HCT116 (cell line): Measurements from ENCODE around the gene RXRA. TPM values are rescaled to one million over a fixed set of nuclear protein-coding genes. Genes with fewer than 3 reads are reported as not detected.

Source experiments
- ATAC-seq: fragments of 200-7000 bp; cut with Tn5 transposase; 2 replicates; pipeline ENCODE4 v1.9.1; 2020; ENCODE audit warnings: mild to moderate bottlenecking, moderate library complexity
- BruUV-seq: library from RNA; stranded (reverse); fragments of 400-500 nt; replicated peaks from 2 replicates; lab custom pipeline; 2021; lab: Mats Ljungman, UMichigan
- CTCF ChIA-PET: fragments of 300-600 bp; sonication (Branson Sonifier 250); formaldehyde crosslinking; loops from one replicate; lab custom pipeline; 2021; ENCODE audit warnings: antibody characterized with exemption; lab: Charles Lee
- POLR2A ChIA-PET: fragments of 300-600, 350-600 bp; sonication (Branson Sonifier 250); formaldehyde crosslinking; loops from one replicate; lab custom pipeline; 2021; ENCODE audit warnings: antibody characterized with exemption; lab: Charles Lee
- RAD21 ChIA-PET, 2 experiments: fragments of 300-600 bp; sonication (Branson Sonifier 250); formaldehyde crosslinking; loops; one replicate each; lab custom pipeline; 2023; ENCODE audit warnings: low total read pairs in 2 of 2; ENCODE audit not compliant: uncharacterized antibody in 2 of 2, unreplicated experiment in 2 of 2, low non-redundant PET in 1 of 2; lab: Charles Lee
- DNase-seq: peaks from one replicate; pipeline ENCODE4 v3.0.0-alpha.2; 2010; ENCODE audit warnings: low read depth, low spot score
- H2AFZ ChIP-seq: fragments of 200-600 bp; shearing (Covaris generic), sonication (generic); 2 replicates; pipeline ENCODE4 v1.6.1; 2017; ENCODE audit warnings: low read depth, mixed run types, mixed read lengths, antibody characterized with exemption, low read length; ENCODE audit not compliant: poor library complexity, severe bottlenecking
- H3K27ac ChIP-seq: 2 replicates; pipeline ENCODE4 v1.5.1; 2012; ENCODE audit warnings: low read depth, low read length
- H3K27me3 ChIP-seq: fragments of 200-600 bp; sonication (generic); 2 replicates; pipeline ENCODE4 v1.6.1; 2016; ENCODE audit warnings: mixed run types, low read length, mixed read lengths; ENCODE audit not compliant: insufficient read depth
- H3K36me3 ChIP-seq, 2 experiments: fragments of 200-500 bp in 1 of 2; fragments of 200-600 bp in 1 of 2; sonication (Bioruptor generic) in 1 of 2; sonication (generic) in 1 of 2; 2 replicates each; pipeline versions ENCODE4 v1.5.1 to v1.6.1; 2014 to 2016; ENCODE audit warnings: low read length in 2 of 2, inconsistent platforms in 1 of 2, mixed read lengths in 1 of 2, mixed run types in 1 of 2; ENCODE audit not compliant: insufficient read depth in 2 of 2, control insufficient read depth in 1 of 2
- H3K4me1 ChIP-seq, 2 experiments: fragments of 200-600 bp in 1 of 2; sonication (generic) in 1 of 2; 2 replicates each; pipeline versions ENCODE4 v1.5.1 to v1.6.1; 2012 to 2017; ENCODE audit warnings: low read length in 2 of 2, inconsistent platforms in 1 of 2, mild to moderate bottlenecking in 1 of 2, mixed read lengths in 1 of 2, mixed run types in 1 of 2, moderate library complexity in 1 of 2; ENCODE audit not compliant: insufficient read depth in 2 of 2, control insufficient read depth in 1 of 2
- H3K4me2 ChIP-seq: fragments of 200-600 bp; sonication (generic); 2 replicates; pipeline ENCODE4 v1.6.1; 2017; ENCODE audit warnings: mixed run types, low read length, mixed read lengths
- H3K4me3 ChIP-seq, 2 experiments: fragments of 200-600 bp in 1 of 2; sonication (generic) in 1 of 2; replicated peaks in 1 of 2; 2 replicates each; pipeline ENCODE4 v1.5.1; 2011 to 2016; ENCODE audit warnings: low read length in 2 of 2, control low read depth in 1 of 2, low read depth in 1 of 2, mild to moderate bottlenecking in 1 of 2, mixed read lengths in 1 of 2, mixed run types in 1 of 2
- H3K79me2 ChIP-seq: fragments of 200-600 bp; sonication (generic); 2 replicates; pipeline ENCODE4 v1.6.1; 2017; ENCODE audit warnings: mild to moderate bottlenecking, mixed run types, low read length, moderate library complexity, mixed read lengths; ENCODE audit not compliant: insufficient read depth
- H3K9ac ChIP-seq: fragments of 200-600 bp; sonication (generic); 2 replicates; pipeline ENCODE4 v1.6.1; 2016; ENCODE audit warnings: low read length, mixed read lengths
- H3K9me2 ChIP-seq: fragments of 200-600 bp; sonication (generic), shearing (Covaris generic); 2 replicates; pipeline ENCODE4 v1.6.1; 2017; ENCODE audit warnings: mixed run types, mild to moderate bottlenecking, moderate library complexity; ENCODE audit not compliant: insufficient read depth
- H3K9me3 ChIP-seq, 2 experiments: fragments of 200-500 bp in 1 of 2; fragments of 200-600 bp in 1 of 2; sonication (Bioruptor generic) in 1 of 2; sonication (generic) in 1 of 2; 2 replicates each; pipeline ENCODE4 v1.6.1; 2014 to 2017; ENCODE audit warnings: low read length in 2 of 2, mixed read lengths in 2 of 2, inconsistent platforms in 1 of 2, low read depth in 1 of 2, mild to moderate bottlenecking in 1 of 2, mixed run types in 1 of 2, moderate library complexity in 1 of 2; ENCODE audit not compliant: control insufficient read depth in 1 of 2, insufficient read depth in 1 of 2
- H4K20me1 ChIP-seq: fragments of 200-600 bp; sonication (generic), shearing (Covaris generic); 2 replicates; pipeline ENCODE4 v1.6.1; 2017; ENCODE audit warnings: mixed run types, mild to moderate bottlenecking, moderate library complexity; ENCODE audit not compliant: insufficient read depth
- CEBPB ChIP-seq: IDR thresholded peaks from 2 replicates; pipeline ENCODE4 v1.6.1; 2012; ENCODE audit warnings: low read depth
- ELF1 ChIP-seq: IDR thresholded peaks from 2 replicates; pipeline ENCODE4 v1.6.1; 2012; ENCODE audit warnings: low read depth, borderline replicate concordance
- FOSL1 ChIP-seq: IDR thresholded peaks from 2 replicates; pipeline ENCODE4 v1.6.1; 2012; ENCODE audit warnings: low read depth
- JUND ChIP-seq: IDR thresholded peaks from 2 replicates; pipeline ENCODE4 v1.6.1; 2012
- MAX ChIP-seq: IDR thresholded peaks from 2 replicates; pipeline ENCODE4 v1.6.1; 2012
- POLR2AphosphoS5 ChIP-seq: IDR thresholded peaks from 2 replicates; pipeline ENCODE4 v1.6.1; 2011; ENCODE audit warnings: mild to moderate bottlenecking, low read depth, low read length, moderate library complexity
- RAD21 ChIP-seq: IDR thresholded peaks from 2 replicates; pipeline ENCODE4 v1.6.1; 2012; ENCODE audit warnings: low read depth, mild to moderate bottlenecking
- REST ChIP-seq: IDR thresholded peaks from 2 replicates; pipeline ENCODE4 v1.6.1; 2012; ENCODE audit warnings: low read depth
- ZBTB33 ChIP-seq: IDR thresholded peaks from 2 replicates; pipeline ENCODE4 v1.6.1; 2011; ENCODE audit warnings: mild to moderate bottlenecking, low read length, moderate library complexity; ENCODE audit not compliant: insufficient replicate concordance; ENCODE audit errors: extremely low read depth
- intact Hi-C: fragments of 100-400 bp; cut with micrococcal nuclease; formaldehyde crosslinking; loops from 2 replicates; pipeline ENCODE4 v1.10.0; 2022
- total RNA-seq: library from RNA; stranded (reverse); gene quantifications from one replicate; pipeline ENCODE4 v1.2.1, GENCODE V29; 2021; ENCODE audit not compliant: unreplicated experiment

Gene RXRA
- total RNA-seq, 1 experiment from 2014 or later = 43.9 TPM

GRCh38 chr9:134373269-134373668, 47.0 kb downstream of the RXRA start:
- H3K79me2 ChIP-seq = peaks cover 79% of the 10 kb centered on the region
- ATAC-seq = no peak
- RAD21 ChIA-PET = no interaction called here
- H4K20me1 ChIP-seq = no peaks in the 10 kb centered on the region
- no peak overlapping the region for H3K4me2 ChIP-seq
- no TSS peak for BruUV-seq
- H3K9ac ChIP-seq = no peak overlapping the region
- peaks cover 26 to 55% of the 10 kb centered on the region in 2 experiments for H3K4me1 ChIP-seq
- POLR2A ChIA-PET = no interaction called here
- intact Hi-C loops = no loop called here
- DNase-seq = no peak
- H3K4me3 ChIP-seq = no peak overlapping the region
- CTCF ChIA-PET = no interaction called here
- no peaks in the 10 kb centered on the region for H3K9me3 ChIP-seq
- no peaks in the 10 kb centered on the region for H3K36me3 ChIP-seq
- no peaks in the 10 kb centered on the region for H3K27me3 ChIP-seq
- H3K27ac ChIP-seq = no peak overlapping the region
- TF ChIP-seq CEBPB (no peak), RAD21 (no peak), FOSL1 (no peak), MAX (no peak), ZBTB33 (no peak), ELF1 (no peak), JUND (no peak), POLR2AphosphoS5 (no peak), REST (no peak)
- no peak overlapping the region for H2AFZ ChIP-seq
- no peaks in the 10 kb centered on the region for H3K9me2 ChIP-seq
